Fibroblast of pulmonary artery (primary cell): ENCODE results near the gene RIMS4.

ENCODE experiments used
- DNase-seq: peaks from one replicate; pipeline ENCODE4 v3.0.0-alpha.2; 2010; ENCODE audit warnings: low read depth
- H3K4me3 ChIP-seq: replicated peaks from 2 replicates; pipeline ENCODE4 v1.5.1; 2011; ENCODE audit warnings: low read depth, mild to moderate bottlenecking, control low read depth, low read length, moderate library complexity
- TF ChIP-seq, protein P1 (sequence below): IDR thresholded peaks from 2 replicates; pipeline ENCODE4 v1.5.1; 2011; ENCODE audit warnings: mild to moderate bottlenecking, control low read depth, low read length, inconsistent platforms; ENCODE audit errors: missing control alignments

RIMS4 gene

DNA sequence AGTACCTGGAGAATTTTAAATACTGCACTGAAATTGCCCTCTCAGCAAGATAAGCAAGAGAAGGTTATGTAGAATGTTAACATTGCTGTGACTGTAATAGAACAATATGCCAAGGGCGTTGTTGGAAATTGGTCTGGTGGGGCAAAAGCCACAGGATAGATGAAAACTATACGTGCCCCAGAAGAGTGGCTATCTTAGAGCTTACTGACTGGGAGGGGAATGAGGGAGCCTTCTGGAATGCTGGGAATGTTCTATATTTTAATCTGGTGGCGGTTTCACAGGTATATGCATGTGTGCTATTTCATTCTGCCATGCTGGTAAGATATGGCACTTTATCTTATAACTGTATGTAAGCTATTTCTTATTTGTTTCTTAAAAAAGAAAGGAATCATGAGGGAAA is 39.9 kb upstream of the RIMS4 start:
- DNase-seq, result no peak
- TF ChIP-seq, protein P1, sequence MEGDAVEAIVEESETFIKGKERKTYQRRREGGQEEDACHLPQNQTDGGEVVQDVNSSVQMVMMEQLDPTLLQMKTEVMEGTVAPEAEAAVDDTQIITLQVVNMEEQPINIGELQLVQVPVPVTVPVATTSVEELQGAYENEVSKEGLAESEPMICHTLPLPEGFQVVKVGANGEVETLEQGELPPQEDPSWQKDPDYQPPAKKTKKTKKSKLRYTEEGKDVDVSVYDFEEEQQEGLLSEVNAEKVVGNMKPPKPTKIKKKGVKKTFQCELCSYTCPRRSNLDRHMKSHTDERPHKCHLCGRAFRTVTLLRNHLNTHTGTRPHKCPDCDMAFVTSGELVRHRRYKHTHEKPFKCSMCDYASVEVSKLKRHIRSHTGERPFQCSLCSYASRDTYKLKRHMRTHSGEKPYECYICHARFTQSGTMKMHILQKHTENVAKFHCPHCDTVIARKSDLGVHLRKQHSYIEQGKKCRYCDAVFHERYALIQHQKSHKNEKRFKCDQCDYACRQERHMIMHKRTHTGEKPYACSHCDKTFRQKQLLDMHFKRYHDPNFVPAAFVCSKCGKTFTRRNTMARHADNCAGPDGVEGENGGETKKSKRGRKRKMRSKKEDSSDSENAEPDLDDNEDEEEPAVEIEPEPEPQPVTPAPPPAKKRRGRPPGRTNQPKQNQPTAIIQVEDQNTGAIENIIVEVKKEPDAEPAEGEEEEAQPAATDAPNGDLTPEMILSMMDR, result no peak

DNA sequence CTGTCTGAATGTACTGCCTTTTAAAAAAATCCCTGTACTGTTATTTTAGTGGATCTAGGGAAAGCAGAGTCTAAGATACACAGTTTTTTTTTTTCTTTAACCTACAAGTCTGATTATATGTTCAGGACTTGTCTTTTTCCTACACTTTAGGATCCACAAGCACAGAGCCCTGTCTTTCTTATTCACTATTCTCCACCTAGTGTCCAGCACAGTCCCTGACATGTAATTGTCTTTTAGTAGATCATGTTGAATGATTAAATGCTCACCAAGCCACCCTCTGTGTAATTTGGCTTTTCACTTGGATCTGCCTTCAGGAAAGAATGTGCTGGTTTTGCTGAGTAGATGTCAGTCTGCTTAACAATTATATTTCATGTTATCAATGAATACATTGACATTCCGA is 39.4 kb upstream of the RIMS4 start:
- TF ChIP-seq, protein P1, result no peak
- DNase-seq, result no peak
- no peak overlapping the region for H3K4me3 ChIP-seq

More for the DNA sequence above, 39.9 kb upstream of the RIMS4 start:
- no peak overlapping the region for H3K4me3 ChIP-seq

DNA sequence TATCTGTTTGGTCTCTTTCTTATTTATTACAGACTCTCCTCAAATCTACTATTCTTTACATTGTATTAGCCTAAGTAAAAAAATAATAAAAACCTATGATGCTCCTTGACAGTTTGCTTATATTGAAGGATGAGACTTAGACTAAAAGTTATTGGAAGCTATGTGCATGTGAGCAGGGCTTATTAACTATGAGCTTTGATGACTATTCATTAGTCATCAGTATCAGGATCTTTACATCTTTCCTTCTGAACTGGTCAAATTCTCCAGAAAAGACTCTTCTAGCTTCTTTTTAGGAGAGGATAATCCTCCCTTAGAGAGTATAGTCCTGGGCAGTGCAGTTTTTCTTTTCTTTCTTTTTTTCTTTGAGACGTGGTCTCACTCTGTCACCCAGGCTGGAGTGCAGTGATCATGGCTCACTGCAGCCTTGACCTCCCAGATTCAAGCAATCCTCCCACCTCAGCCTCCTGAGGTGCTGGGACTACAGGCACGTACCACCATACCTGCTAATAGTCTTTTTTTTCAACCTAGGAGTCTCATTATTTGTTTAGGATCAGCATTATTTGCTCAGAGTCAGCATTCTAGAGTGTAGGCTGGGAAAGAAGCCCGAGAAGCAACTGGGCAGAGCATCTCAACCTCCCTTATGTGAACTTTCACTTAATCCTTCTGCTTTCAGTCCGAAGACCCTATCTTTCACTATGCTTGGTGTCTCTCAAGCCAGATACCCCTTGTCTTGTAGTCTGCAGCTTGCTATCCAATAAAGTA is 38.1 kb upstream of the RIMS4 start:
- TF ChIP-seq, protein P1, result no peak
- H3K4me3 ChIP-seq, result no peak overlapping the region
- no peak for DNase-seq

DNA sequence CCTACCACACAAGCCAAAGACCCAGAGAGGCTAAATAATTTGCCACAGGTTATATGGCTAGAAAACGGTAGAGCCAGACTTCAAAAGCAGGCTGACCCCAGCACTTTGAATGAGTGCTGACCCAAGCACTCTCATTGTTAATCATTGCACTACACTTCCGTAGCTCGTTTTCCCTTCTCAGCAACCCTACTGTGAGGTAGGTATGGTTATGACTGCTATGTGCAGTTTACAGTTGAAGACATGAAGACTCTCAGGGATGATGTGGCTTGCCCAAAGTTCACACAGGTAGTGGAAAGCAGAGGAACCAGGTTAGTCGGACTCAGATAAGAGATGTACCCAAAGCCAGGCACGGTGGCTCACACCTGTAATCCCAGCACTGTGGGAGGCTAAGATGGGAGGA is 33.5 kb upstream of the RIMS4 start:
- TF ChIP-seq, protein P1, result no peak
- no peak for DNase-seq
- H3K4me3 ChIP-seq, result no peak overlapping the region

DNA sequence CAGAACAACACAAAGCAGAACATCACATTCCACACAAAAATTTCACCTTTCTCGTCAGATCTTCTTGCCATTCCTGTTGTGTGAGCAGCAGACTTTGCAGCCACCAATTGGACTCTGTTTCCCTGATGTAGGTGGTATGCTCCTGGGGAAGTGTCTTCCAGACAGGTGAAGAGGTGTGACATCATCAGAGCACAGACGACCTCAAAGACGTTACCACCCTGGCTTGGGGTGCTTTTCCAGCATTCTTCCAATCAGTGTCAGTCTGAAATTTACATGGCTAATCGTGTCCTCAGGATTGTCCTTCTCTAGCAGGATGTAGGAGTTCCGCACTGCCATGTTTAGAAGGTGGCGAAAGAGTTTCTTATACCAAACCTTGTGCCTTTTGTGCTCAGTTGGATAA is 31.6 kb upstream of the RIMS4 start:
- TF ChIP-seq, protein P1, result no peak
- H3K4me3 ChIP-seq, result no peak overlapping the region
- DNase-seq, result no peak

DNA sequence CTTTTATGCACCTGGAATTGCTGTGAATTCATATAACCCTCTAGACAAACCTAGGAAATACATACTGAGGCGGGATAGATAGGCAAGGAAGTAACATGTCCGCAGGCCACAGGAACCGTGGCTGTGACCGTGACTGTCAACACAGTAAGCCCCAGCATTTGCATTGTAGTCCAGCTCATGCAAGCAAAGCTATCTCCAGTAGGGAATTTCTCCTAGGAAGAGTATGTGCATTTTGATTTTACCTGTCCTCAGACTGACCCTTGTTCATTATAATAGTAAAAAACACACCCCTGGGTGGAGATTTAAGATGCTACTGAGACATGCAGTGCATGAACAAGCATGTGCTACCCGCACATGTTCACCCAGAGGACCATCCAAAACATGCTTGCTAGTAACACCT is 30.5 kb upstream of the RIMS4 start:
- no peak overlapping the region for H3K4me3 ChIP-seq
- DNase-seq, result no peak
- TF ChIP-seq, protein P1, result no peak

DNA sequence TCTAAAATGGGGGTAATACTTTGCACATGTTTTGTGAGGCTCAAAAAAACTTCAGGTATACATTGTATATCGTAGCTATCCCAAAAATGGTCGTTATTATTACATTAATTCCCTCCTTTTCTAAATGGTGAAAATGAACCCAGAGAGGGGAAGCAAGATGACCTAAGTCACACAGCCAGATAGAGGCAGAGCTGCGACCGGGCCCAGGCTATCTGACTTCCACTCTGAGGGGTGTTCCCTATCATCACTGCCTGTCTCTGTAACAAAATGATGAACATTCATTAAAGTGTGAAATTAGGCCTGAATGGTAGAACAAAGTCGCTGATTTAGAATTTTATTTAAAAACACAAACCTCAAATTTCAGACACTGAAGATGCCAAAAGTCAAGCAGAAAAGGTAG is 29.1 kb upstream of the RIMS4 start:
- TF ChIP-seq, protein P1, result no peak
- DNase-seq, result no peak
- no peak overlapping the region for H3K4me3 ChIP-seq
